ENCODE results near the gene PALLD. TPM values are rescaled to one million over a fixed set of nuclear protein-coding genes. Genes with fewer than 3 reads are reported as not detected.

PALLD gene
- polyA plus RNA-seq, 1 donor from 2014 or later, result 20.5 TPM

GRCh38 chr4:168537571-168537970, 40.7 kb downstream of the PALLD start:
- no peak overlapping the region for H2AFZ ChIP-seq (ENCODE audit: low read depth, low read length)

GRCh38 chr4:168538632-168539031, 41.8 kb downstream of the PALLD start:
- Histone ChIP-seq H4K20me1 (ENCODE audit: insufficient read depth) (no peaks in the 10 kb centered on the region), H3K9ac (ENCODE audit: low read length) (no peak overlapping the region)
- no peak for TF ChIP-seq CTCF (IDR thresholded peaks at IDR 0.05; ENCODE audit: poor library complexity, severe bottlenecking)
- TF ChIP-seq REST (IDR thresholded peaks at IDR 0.05; ENCODE audit: borderline replicate concordance), result no peak
- TF ChIP-seq TAF1 (IDR thresholded peaks at IDR 0.05; ENCODE audit: low read depth), result no peak
- no peak for TF ChIP-seq RAD21 (conservative IDR thresholded peaks at IDR 0.05)
- no peak for TF ChIP-seq MXI1 (conservative IDR thresholded peaks at IDR 0.05; ENCODE audit: poor library complexity, severe bottlenecking)

More at GRCh38 chr4:168537571-168537970, 40.7 kb downstream of the PALLD start:
- Histone ChIP-seq H3F3A (ENCODE audit: insufficient read depth, low read length, poor library complexity, severe bottlenecking) (no peaks in the 10 kb centered on the region), H3K79me2 (replicated peaks; ENCODE audit: insufficient read depth, low read length) (no peaks in the 10 kb centered on the region), H3K9me3 (ENCODE audit: low read length) (no peaks in the 10 kb centered on the region), H4K20me1 (ENCODE audit: insufficient read depth) (no peaks in the 10 kb centered on the region), H3K27me3 (ENCODE audit: insufficient read depth, low read depth, low read length) (no peaks in the 10 kb centered on the region), H3K4me2 (ENCODE audit: low read length) (no peak overlapping the region), H3K27ac (ENCODE audit: low read length) (no peak overlapping the region), H3K4me3 (ENCODE audit: low read length) (no peak overlapping the region), H3K36me3 (ENCODE audit: insufficient read depth, low read length) (no peaks in the 10 kb centered on the region), H3K9ac (ENCODE audit: low read length) (no peak overlapping the region), H3K9me2 (ENCODE audit: insufficient read depth, low read length) (no peaks in the 10 kb centered on the region)
- no peak for TF ChIP-seq POLR2AphosphoS5 (IDR thresholded peaks at IDR 0.05)
- TF ChIP-seq SMC3 (conservative IDR thresholded peaks at IDR 0.05; ENCODE audit: poor library complexity), result no peak
- TF ChIP-seq REST (IDR thresholded peaks at IDR 0.05; ENCODE audit: borderline replicate concordance), result no peak
- TF ChIP-seq EZH2 (IDR thresholded peaks at IDR 0.05; ENCODE audit: borderline replicate concordance, insufficient read depth, low read length, poor library complexity, severe bottlenecking), result no peak
- TF ChIP-seq EP300 (conservative IDR thresholded peaks at IDR 0.05; ENCODE audit: poor library complexity, severe bottlenecking), result no peak
- no peak for TF ChIP-seq TAF1 (IDR thresholded peaks at IDR 0.05; ENCODE audit: low read depth)

More at GRCh38 chr4:168538632-168539031, 41.8 kb downstream of the PALLD start:
- Histone ChIP-seq H3K4me2 (ENCODE audit: low read length) (no peak overlapping the region), H3K27me3 (ENCODE audit: insufficient read depth, low read depth, low read length) (no peaks in the 10 kb centered on the region), H3K9me3 (ENCODE audit: low read length) (no peaks in the 10 kb centered on the region), H3F3A (ENCODE audit: insufficient read depth, low read length, poor library complexity, severe bottlenecking) (no peaks in the 10 kb centered on the region), H3K36me3 (ENCODE audit: insufficient read depth, low read length) (no peaks in the 10 kb centered on the region), H3K4me3 (ENCODE audit: low read length) (no peak overlapping the region), H2AFZ (ENCODE audit: low read depth, low read length) (no peak overlapping the region), H3K27ac (ENCODE audit: low read length) (no peak overlapping the region), H3K79me2 (replicated peaks; ENCODE audit: insufficient read depth, low read length) (no peaks in the 10 kb centered on the region), H3K9me2 (ENCODE audit: insufficient read depth, low read length) (no peaks in the 10 kb centered on the region)
